GM21786 (cell line): ENCODE measurements around the gene PDE1C.

Experiments used
- ATAC-seq: cut with Tn5 transposase; IDR thresholded peaks from one replicate; pipeline ENCODE4 v1.9.1; 2021; ENCODE audit not compliant: unreplicated experiment

PDE1C gene

DNA sequence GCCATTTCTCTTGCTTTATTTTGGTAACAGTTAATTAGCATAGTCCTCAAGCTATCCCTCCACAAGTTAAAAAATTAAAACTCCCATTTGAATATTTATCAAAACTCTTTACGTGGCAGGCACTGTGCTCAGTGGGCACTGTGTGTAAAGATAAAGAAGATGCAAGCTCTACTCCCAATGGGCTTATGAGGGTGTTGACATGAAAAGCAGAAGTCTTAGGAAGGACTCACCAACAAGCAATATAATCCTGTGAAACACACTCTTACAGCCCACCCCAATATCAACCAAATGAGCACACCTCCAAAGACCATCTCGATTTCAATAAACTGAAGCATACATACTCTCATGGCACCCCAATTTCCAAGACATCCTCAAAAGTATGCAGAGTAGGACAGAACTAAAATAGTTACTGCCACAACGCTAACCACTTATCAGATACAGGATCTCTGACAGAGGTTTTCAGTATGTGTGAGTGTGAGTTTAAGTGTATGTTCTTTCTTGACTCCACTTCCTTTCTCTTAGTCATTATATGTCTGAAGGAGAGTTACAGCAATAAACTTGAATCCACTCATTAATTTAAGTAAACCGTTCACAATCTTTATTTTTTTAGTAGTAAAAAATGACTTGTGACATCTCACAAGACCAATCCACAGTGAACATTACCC lies 120.0 kb downstream of the PDE1C start:
- ATAC-seq: no peak

DNA sequence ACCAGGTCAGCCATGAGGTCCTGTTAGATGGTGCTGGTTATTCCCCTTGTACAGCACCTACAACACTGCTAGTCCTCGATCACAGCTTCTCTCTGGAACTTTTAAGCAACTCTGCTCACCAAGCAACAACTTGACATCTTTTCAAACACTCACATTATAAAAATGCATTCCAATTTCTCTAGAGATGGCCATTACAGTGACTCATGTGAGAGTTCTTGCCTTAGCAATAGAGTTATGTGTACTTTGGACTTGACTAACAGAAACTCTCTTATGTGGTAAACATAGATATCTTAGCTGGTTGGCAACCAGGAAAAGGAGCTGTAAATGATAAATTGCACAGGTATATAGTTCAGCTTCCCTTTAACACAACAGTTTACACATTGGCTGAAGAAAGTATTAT lies 122.2 kb downstream of the PDE1C start:
- ATAC-seq: no peak

DNA sequence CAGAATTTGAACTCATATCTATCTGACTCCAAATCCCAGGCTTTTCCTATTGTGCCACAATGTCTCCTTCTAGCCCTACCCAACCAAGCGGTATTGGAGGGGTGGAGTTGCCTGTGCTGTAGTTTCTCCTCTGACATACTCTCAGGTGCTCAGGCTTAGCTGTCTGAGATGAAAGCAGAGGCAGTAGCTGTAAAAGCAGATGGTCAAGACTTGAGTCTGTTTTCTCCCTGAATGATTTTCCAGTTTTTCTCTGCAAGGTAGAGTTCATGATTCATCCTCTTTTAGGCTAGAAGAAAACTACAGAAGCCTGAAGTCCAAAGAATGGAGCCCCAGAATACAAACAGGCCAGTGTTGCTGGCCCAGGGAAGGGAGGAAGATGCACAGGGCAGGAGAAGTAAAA lies 130.0 kb downstream of the PDE1C start:
- no peak for ATAC-seq

DNA sequence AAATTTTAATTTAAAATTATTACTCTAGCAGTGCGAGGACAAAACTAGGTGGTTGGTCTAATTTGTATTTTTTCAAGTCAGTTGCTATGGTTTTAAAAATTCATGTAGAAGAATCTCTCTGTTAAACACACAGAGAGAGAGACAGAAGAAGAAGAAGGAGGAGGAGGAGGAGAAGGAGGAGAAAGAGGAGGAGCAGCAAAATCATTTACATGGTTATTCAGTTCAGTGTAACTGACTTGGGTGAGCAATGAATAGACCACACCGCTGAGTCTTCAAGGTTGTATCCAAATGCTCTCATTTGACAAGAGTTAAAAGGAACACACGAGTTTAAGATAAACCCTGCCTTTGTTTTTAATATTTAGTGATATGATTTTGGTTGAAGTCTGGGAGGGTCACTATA lies 131.1 kb downstream of the PDE1C start:
- no peak for ATAC-seq

DNA sequence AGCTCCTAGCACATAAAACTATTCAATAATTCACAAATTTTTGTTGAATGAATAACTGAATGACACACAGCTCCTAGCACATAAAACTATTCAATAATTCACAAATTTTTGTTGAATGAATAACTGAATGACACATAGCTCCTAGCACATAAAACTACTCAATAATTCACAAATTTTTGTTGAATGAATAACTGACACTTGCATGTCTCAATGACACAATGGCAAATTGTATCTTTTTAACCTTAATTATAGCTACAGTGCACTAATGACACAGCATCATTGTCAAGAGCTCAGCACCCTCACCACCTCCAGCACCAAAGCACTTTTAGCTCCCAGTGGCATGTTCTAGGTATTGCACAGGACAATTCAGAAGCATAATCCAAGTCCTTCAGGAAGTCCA lies 131.6 kb downstream of the PDE1C start:
- no peak for ATAC-seq

DNA sequence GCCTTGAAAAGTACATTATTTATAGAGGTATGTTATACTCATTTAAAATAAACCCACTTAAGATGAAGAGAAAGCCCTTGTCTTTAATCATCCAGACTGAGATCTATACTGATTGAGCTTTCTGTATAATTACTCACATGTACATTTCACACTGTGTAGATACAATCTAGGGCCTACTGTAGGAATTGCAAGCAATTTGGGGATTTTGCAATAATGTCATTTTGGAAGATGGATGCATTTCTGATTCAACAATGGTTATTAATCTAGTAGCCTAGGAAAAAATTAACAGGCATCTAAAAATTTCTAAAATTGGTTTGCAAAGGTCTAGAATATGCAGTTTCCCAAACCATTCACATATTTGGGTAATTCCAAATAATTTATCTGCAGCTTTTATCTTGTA lies 132.2 kb downstream of the PDE1C start:
- no peak for ATAC-seq

DNA sequence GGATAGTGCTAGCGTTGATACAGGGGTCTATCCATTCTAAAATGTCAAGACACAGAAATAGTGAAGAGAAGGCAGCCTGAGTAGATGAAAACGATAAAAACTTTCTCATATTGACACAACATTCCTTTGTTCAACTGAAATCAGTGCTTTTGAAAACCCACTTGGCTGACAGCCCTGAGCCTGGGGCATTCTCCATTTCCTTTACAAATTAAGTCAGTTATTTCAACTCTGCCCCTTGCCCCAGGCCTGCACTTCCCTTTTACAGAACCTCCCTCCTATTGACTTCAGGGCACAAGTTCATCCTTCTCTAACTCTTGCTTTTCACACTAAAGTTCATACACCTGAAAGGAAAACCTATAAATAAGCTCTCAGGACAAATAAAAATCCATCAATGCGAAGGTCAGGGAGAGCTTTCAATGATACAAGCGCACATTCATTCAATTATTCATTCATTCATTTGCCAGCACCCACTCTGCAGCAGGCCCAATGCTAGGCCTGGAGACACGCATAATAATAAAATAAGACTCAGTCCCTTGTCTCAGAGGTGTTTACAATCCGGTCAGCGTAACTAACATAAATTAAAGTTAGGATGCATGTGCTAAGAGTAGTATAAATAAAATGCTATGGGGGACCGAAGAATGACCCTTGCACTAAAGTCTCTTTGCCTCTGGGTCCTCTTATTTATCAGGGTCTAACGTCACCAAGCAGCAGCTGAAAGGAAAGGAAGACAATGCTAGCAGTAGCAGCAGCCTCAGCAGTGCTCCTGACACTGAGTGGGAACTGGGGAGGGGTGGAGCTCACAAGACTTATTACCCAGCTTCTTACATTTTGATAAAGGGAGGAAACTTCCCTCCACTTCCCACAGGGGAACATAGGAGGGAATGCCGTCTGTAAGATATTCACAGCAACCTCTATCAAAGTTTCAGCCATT lies 134.8 kb downstream of the PDE1C start:
- no peak for ATAC-seq

DNA sequence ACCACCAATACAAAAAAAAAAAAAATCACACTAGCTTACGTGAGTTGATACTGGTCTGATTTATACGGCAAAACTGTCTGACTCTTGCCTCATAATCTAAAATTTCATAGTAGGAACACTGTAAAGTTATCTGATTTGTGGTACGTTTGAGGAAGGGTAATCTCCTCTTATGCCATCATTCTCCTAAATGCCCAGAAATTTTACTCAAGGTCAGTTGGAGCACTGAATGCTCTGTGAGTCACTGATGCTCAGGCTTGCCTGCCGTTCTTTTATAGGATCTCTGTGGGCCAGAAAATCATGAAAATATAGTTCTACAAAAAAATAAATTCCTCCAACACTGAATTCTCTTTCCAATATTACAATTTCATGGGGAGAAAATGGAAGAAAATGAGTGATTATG lies 135.7 kb downstream of the PDE1C start:
- ATAC-seq: no peak

DNA sequence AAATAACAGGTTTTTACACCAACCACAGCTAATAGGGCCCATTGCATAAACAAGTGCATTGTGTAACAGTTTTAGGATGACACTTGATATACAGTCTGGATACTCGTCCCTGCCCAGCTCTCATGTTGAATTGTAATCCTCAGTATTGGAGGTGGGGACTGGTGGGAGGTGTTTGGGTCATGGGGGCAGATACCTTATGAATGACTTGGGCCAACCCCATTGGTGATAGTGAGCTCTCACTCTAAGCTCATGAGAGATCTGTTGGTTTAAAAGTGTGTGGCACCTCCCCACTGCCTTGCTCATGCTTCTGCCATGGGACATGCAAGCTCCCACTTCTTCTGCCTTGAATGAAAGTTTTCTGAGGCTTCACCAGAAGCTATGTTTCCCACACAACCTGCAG lies 136.7 kb downstream of the PDE1C start:
- ATAC-seq: no peak

DNA sequence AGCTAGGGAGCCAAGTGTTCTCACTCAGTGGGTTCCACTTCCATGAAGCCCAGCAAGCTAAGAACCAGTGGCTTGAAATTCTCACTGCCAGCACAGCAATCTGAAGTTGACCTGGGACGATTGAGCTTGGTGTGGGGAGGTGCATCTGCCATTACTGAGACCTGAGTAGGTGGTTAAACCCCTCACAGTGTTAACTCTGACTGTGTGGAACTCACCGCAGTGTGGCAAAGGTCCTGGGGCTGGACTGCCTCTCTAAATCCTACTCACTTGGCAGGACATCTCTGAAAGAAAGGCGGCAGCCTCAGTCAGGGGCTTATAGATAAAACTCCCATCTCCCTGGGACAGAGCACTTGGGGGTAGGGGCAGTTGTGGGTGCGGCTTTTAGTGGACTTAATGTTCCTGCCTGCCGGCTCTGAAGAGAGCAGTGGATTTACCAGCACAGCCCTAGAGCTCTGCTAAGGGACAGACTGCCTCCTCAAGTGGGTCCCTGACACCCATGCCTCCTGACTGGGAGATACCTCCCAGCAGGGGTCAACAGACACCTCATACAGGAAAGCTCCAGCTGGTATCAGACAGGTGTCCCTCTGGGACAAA lies 143.1 kb downstream of the PDE1C start:
- ATAC-seq: no peak

DNA sequence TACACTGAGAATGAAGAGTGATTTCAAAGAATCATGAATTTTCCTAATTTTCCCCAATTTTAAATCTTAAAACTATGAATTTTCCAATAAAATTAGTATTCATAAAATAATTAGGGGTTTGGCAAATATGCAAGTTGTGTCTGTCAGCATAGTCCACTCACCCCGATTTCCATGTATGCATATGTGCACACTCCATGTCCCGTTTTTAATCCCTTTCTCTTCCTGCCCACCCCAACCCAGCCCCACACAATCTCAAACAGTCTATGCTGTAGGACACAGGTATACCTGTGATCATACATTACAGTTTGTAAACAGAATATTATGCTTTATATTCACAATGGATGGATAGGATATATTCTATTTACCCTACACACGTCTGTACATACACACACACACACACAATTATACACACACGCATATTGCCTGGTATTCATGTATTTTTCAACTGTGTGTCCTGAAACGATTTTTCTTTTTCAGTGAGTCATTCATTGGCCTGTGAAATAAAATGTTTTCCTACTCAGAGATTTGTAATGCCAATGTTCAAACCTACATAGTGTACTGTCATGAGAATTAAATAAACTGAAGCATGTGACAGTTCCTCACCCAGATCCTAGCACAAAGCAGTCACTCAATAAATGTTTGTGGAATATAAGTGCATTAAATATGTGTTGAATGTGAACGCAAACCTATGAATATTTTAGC lies 144.3 kb downstream of the PDE1C start:
- ATAC-seq: no peak

DNA sequence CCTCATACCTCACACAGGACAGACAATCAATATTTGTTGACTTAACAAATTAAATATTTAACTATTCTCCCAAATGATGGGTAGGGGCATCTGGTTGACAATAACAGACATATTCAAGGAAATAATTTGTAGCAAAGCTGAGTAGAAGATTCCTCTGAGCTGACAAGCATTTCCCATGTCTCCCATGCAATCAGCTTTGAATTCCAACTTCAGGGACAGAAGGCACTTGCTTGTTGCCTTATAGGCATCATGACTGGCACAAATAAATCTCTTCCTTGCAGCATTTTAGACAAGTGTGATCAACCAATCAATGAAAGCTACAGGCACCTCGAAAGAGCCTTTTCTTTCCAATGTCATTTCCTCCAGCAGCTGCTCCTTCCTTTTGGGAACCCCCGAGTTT lies 146.0 kb downstream of the PDE1C start:
- no peak for ATAC-seq

DNA sequence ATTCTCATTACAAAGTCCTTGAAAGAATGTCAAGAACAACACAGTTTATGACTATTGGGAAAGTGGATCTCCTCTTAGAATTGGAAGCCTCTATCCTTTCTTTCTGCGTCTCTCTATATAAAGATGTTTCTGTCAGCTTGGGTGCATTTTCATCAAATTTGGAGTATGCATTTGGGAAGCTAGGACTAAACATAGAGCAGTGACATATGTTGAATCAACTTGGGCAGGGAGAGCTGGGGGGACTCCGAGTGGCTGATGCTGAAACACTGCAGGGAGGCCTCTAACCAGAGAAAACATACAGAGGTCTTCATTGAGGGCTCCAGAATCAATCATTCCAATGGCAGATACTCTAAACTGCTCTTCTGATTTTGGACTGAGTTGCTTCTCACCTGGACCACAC lies 147.4 kb downstream of the PDE1C start:
- no peak for ATAC-seq

DNA sequence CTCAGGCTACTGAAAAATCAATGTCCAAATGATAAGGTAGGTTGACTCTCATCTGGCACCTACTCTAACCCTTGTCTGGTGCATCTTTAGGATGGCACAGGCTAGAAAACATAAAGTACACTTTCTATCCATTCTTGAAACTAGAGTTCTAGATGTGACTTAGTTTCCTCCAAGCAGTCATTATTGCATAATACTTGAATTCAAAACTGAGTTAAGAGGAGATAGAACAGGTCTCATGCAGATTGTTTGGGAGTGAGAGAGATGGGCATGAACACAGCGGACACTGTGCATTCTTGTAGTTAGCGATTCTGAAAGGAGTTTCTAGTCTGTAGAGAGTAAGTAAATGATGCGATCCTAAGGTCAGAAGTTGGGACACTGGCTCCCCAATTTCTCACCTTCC lies 149.2 kb downstream of the PDE1C start:
- ATAC-seq: no peak

DNA sequence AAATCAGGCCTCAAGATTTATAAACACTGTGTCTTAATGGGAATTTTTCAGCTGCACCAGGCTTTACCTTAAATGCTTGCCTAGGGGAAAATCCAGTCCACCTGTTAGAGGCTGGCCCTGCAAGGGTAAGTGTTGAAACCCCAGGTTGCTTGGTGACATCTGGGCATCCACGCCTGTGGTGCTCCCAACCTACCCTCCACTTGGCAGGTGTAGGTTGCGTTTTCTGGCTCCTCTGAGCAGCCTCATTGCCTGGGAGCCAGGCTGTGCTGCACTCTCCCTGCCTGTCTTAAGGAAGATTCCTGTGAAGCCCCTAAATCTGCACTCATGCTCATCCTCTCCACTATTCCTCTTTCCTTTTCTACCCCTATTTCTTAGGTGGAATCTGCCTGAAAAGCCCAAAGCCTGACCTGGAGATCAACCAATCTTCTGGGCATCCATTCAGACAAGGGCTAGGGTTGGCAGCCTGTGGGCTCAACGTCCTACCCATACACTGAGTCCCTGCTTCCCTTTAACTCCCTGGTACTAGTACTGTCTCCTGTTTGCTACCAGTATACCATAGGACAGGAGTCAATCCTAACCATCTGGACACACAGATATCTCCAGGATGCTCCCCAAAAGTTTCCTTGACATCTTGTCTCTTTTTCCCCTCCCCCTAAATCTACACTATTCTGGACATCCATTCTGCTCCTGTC lies 150.4 kb downstream of the PDE1C start:
- no peak for ATAC-seq

DNA sequence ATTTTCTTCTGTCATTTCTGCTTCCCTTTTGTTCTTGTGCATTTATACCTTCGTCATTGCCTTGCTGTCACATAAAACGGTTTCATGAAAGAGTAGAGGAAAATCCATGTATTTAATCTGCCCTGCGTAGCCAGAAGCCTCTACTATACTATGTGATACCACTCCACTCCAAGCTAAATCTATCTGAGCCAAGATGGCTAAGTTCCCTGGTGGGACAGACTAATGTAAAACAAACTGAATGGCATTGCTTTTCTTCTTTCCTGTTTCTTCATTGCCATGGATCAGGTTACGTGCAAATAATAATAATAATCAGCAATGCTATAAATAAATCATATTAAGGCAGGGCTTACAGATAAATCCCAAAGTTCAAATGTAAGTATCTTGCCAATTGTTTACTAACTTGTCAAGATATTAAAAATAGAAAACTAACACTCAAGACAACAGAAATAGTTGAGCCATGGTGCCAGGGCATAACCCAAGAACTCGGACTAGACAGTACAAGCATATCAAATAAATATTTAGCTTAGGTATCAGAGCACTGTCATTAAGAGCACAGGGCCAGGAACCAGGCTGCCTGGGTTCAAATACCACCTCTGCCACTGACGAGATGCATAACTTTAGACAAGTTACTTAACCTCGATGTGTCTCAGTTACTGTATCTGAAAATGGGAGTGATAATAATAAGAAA lies 151.4 kb downstream of the PDE1C start:
- ATAC-seq: no peak

DNA sequence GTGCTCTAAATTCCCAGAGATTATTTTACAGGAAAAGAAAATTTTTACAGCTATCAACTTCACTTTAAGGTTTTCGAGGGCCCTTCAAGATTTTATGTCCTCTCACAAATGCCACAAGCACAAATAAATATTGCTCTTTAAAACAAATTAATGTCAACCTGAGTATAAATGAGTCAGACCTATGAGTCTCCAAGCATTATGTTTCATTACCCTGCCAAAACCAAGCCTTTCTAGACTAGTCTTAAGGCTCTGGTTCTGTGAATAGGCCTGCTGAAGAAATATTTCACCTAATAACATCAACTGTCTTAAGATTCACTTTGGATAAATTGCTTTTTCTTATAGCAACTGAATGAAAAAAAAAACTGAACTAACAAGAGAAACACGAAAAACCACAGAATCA lies 153.0 kb downstream of the PDE1C start:
- ATAC-seq: no peak

DNA sequence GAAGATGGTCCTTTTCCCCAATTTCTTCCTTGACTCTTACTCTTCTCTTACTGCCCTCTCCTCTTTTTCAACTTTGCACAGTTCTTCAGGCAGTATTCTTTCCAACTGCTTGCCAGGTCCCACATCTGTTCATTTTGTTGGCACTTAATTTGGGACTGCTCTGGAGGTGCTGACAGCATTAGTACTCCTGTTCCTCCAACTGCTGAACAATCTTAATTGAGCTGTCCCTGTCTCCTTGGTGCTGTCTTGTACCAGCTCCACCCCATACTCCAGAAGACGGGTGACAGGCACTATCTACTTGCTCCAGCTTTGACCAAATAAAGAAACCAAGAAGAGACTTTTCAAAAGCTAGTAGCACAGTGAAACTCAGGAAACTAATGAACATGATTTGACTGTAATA lies 160.0 kb downstream of the PDE1C start:
- no peak for ATAC-seq

DNA sequence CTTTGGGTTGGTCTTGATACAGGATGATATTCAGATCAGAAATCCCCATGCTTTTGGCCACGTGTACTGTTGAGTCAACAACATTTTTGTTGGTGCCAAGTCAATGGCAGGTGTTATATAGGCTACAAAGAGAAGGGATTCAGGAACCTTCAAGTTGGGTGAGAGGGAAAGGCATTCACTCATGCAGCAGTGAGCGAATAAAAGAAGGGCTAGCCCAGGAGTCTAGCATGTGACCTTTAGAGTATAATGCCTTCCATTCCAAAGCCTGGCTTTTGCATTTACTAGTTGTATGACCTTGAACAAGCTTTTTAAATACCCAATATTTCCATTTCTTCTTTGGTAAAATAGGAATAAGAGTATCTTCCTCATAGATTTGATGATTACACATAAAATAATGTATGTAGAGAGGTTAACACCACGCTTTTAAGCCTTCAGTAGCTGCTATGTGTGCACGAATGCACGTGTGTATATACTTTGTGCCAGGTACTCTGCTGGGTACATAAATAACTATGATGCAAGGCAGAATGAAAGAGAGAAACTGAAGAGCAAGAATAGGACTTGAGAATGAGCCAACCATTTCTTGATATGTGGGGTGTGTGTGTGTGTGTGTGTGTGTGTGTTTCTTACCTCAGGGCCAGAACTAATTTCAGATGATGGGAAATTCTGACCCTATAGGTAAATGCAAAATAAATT lies 163.6 kb downstream of the PDE1C start:
- no peak for ATAC-seq

DNA sequence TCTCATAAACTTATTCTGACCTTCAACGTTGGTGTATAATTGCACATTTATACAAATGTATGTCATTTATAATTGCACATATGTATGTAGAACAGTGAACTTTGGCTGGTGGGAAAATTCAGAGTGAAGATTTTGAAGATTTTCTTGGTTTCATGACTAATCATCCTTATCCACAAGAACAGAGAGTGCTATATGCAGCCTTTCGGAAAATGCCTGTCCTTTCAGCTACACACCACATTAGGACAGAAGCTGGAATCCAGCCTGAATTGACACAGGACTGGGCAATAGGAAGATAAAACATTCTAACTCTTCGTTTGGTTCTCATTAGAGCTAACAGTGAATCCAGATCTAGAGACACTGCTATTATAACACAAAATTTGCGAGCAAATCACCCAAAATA lies 166.2 kb downstream of the PDE1C start:
- no peak for ATAC-seq
